Liver (tissue), 9 donors: Measurements from ENCODE around the gene STAM. TPM values are rescaled to one million over a fixed set of nuclear protein-coding genes. Genes with fewer than 3 reads are reported as not detected.

ENCODE experiments used
- DNase-seq: peaks from one replicate; pipeline ENCODE4 v3.0.0-alpha.2; 2017; ENCODE audit warnings: low spot score
- H3K27ac ChIP-seq, 2 donors: one replicate each; pipeline ENCODE4 v1.7.0; 2013; ENCODE audit warnings: inconsistent platforms in 2 of 2, low read length in 2 of 2, control low read depth in 1 of 2, low read depth in 1 of 2, mild to moderate bottlenecking in 1 of 2
- H3K27me3 ChIP-seq, 4 donors: one replicate each; pipeline versions ENCODE4 v1.6.1 to v1.7.0; 2013; ENCODE audit warnings: low read length in 3 of 4, inconsistent platforms in 1 of 4, mild to moderate bottlenecking in 1 of 4, moderate library complexity in 1 of 4; ENCODE audit not compliant: control insufficient read depth in 4 of 4, insufficient read depth in 4 of 4
- H3K36me3 ChIP-seq, 4 donors: one replicate each; pipeline versions ENCODE4 v1.6.1 to v1.7.0; 2013; ENCODE audit warnings: low read length in 3 of 4, mild to moderate bottlenecking in 3 of 4, low read depth in 1 of 4, moderate library complexity in 1 of 4; ENCODE audit not compliant: control insufficient read depth in 4 of 4, insufficient read depth in 3 of 4
- H3K4me1 ChIP-seq, 4 donors: one replicate each; pipeline versions ENCODE4 v1.6.1 to v1.7.0; 2013; ENCODE audit warnings: low read length in 3 of 4, mild to moderate bottlenecking in 3 of 4, moderate library complexity in 1 of 4; ENCODE audit not compliant: control insufficient read depth in 4 of 4, insufficient read depth in 4 of 4
- H3K4me3 ChIP-seq, 3 donors: one replicate each; pipeline versions ENCODE4 v1.6.1 to v1.7.0; 2013; ENCODE audit warnings: low read length in 3 of 3, control low read depth in 1 of 3, low read depth in 1 of 3, mild to moderate bottlenecking in 1 of 3
- H3K9ac ChIP-seq, 2 donors: one replicate each; pipeline ENCODE4 v1.7.0; 2013; ENCODE audit warnings: low read length in 2 of 2, mild to moderate bottlenecking in 2 of 2, moderate library complexity in 2 of 2, control low read depth in 1 of 2, low read depth in 1 of 2
- H3K9me3 ChIP-seq, 4 donors: one replicate each; pipeline versions ENCODE4 v1.6.1 to v1.7.0; 2013; ENCODE audit warnings: low read length in 3 of 4; ENCODE audit not compliant: control insufficient read depth in 4 of 4
- ATF3 ChIP-seq: IDR thresholded peaks from 2 replicates; pipeline ENCODE4 v1.6.1; 2016; ENCODE audit warnings: antibody characterized with exemption
- EGR1 ChIP-seq, 2 donors: IDR thresholded peaks; 2 replicates each; pipeline ENCODE4 v1.6.1; 2016 to 2018; ENCODE audit warnings: antibody characterized with exemption in 2 of 2, low read depth in 2 of 2
- FOXA1 ChIP-seq: IDR thresholded peaks from 2 replicates; pipeline ENCODE4 v1.6.1; 2016; ENCODE audit warnings: antibody characterized with exemption
- FOXA2 ChIP-seq: IDR thresholded peaks from 2 replicates; pipeline ENCODE4 v1.6.1; 2016; ENCODE audit warnings: antibody characterized with exemption
- GABPA ChIP-seq, 2 donors: IDR thresholded peaks in 1 of 2; conservative IDR thresholded peaks in 1 of 2; 2 replicates each; pipeline ENCODE4 v1.6.1; 2016; ENCODE audit warnings: antibody characterized with exemption in 2 of 2, mild to moderate bottlenecking in 1 of 2, moderate library complexity in 1 of 2
- JUND ChIP-seq, 2 donors: IDR thresholded peaks; 2 replicates each; pipeline ENCODE4 v1.6.1; 2016; ENCODE audit warnings: antibody characterized with exemption in 2 of 2
- NR2F2 ChIP-seq: IDR thresholded peaks from 2 replicates; pipeline ENCODE4 v1.6.1; 2016; ENCODE audit warnings: antibody characterized with exemption
- REST ChIP-seq: IDR thresholded peaks from 2 replicates; pipeline ENCODE4 v1.6.1; 2016; ENCODE audit warnings: antibody characterized with exemption, mild to moderate bottlenecking
- RXRA ChIP-seq, 2 donors: IDR thresholded peaks; 2 replicates each; pipeline ENCODE4 v1.6.1; 2017 to 2018; ENCODE audit warnings: antibody characterized with exemption in 2 of 2, mild to moderate bottlenecking in 1 of 2
- SP1 ChIP-seq: IDR thresholded peaks from 2 replicates; pipeline ENCODE4 v1.6.1; 2018; ENCODE audit warnings: antibody characterized with exemption, mild to moderate bottlenecking
- TAF1 ChIP-seq: conservative IDR thresholded peaks from 2 replicates; pipeline ENCODE4 v1.6.1; 2016; ENCODE audit warnings: antibody characterized with exemption, mild to moderate bottlenecking
- YY1 ChIP-seq: IDR thresholded peaks from 2 replicates; pipeline ENCODE4 v1.6.1; 2016; ENCODE audit warnings: antibody characterized with exemption, mild to moderate bottlenecking
- WGBS: extraction: QIAGEN DNeasy Blood & Tissue Kit; methylation state at CpG from one replicate; pipeline ENCODE4 v1.1.7; 2013; 5-methylcytosine and 5-hydroxymethylcytosine counted together
- polyA plus RNA-seq, 2 donors: library from polyadenylated mRNA; stranded (reverse) in 1 of 2; unstranded in 1 of 2; fragments of 200-250 nt in 1 of 2; fragments of >200 nt in 1 of 2; fragmentation: Nextera tagmentation in 1 of 2; extraction: Ambion mirVana in 1 of 2; gene quantifications; one replicate each; pipeline versions ENCODE4 v1.2.1 to v1.2.3, GENCODE V29; 2013 to 2015
- total RNA-seq, 2 donors: library from RNA; depleted of rRNA; stranded (reverse); fragments of >200 nt; gene quantifications; one replicate each; pipeline ENCODE4 v1.2.3, GENCODE V29; 2014
- TF ChIP-seq, protein P1 (sequence below): IDR thresholded peaks from 2 replicates; pipeline ENCODE4 v1.6.1; 2016; ENCODE audit warnings: antibody characterized with exemption
- TF ChIP-seq, protein P2 (sequence below): IDR thresholded peaks from 2 replicates; pipeline ENCODE4 v1.6.1; 2016; ENCODE audit warnings: antibody characterized with exemption
- donor health status: healthy.
- donor health status: healthy.
- donor health status: healthy.
- donor health status: healthy.
- donor health status: healthy.

Gene STAM
- total and polyA plus RNA-seq, 4 donors: 4.9 to 32.4 (median 6.7) TPM

DNA sequence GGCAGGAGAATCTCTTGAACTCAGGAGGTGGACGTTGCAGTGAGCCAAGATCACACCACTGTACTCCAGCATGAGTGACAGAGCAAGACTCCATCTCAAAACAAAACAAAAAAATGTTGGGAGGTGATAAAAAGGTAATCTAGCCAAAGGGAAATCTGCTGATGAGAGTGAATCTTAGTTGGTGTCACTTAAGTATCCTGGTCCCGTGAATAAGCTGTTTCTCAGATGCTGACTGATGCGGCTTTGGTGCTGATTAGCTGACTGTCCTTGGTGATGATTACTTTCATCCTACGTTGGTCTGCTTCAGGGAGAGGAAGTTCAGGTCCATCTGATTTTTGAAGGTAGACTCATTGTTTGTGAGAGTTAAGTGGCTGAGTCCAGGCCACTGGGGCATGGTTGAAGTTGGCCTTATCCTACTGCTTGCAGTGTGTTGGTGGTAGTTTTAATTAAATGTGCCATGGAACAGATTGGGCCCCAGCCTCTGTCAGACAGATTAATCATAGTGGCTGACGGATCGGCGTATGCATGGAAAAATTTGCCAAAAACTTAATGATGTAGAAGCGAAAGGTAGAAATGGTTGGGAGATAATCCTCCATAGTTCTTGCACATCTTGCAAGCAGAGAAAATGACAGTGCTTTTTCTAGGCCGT lies 90.6 kb downstream of the STAM start:
- no peaks in the 10 kb centered on the region for H3K4me1 ChIP-seq
- TF ChIP-seq FOXA2 (no peak), JUND (IDR thresholded peaks at IDR 0.05) (no peak), TAF1 (no peak), YY1 (no peak), FOXA1 (no peak), RXRA (IDR thresholded peaks at IDR 0.05) (no peak), ATF3 (no peak), SP1 (no peak), GABPA (IDR thresholded peaks at IDR 0.05 in 1 of 2, conservative IDR thresholded peaks at IDR 0.05 in 1 of 2) (no peak), EGR1 (IDR thresholded peaks at IDR 0.05; ENCODE audit: low read depth in 2 of 2) (no peak), NR2F2 (no peak), REST (no peak)
- TF ChIP-seq, protein P1, sequence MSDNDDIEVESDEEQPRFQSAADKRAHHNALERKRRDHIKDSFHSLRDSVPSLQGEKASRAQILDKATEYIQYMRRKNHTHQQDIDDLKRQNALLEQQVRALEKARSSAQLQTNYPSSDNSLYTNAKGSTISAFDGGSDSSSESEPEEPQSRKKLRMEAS: no peak
- TF ChIP-seq, protein P2, sequence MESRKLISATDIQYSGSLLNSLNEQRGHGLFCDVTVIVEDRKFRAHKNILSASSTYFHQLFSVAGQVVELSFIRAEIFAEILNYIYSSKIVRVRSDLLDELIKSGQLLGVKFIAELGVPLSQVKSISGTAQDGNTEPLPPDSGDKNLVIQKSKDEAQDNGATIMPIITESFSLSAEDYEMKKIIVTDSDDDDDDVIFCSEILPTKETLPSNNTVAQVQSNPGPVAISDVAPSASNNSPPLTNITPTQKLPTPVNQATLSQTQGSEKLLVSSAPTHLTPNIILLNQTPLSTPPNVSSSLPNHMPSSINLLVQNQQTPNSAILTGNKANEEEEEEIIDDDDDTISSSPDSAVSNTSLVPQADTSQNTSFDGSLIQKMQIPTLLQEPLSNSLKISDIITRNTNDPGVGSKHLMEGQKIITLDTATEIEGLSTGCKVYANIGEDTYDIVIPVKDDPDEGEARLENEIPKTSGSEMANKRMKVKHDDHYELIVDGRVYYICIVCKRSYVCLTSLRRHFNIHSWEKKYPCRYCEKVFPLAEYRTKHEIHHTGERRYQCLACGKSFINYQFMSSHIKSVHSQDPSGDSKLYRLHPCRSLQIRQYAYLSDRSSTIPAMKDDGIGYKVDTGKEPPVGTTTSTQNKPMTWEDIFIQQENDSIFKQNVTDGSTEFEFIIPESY: no peak
- WGBS: 90% methylated on average over 9 of the region's 9 CpGs
- DNase-seq: no peak
- no peak overlapping the region for H3K9ac ChIP-seq
- no peak overlapping the region for H3K27ac ChIP-seq
- H3K4me3 ChIP-seq: no peak overlapping the region
- H3K36me3 ChIP-seq: no peaks in the 10 kb centered on the region
- H3K9me3 ChIP-seq: no peaks in the 10 kb centered on the region
- no peaks in the 10 kb centered on the region for H3K27me3 ChIP-seq

DNA sequence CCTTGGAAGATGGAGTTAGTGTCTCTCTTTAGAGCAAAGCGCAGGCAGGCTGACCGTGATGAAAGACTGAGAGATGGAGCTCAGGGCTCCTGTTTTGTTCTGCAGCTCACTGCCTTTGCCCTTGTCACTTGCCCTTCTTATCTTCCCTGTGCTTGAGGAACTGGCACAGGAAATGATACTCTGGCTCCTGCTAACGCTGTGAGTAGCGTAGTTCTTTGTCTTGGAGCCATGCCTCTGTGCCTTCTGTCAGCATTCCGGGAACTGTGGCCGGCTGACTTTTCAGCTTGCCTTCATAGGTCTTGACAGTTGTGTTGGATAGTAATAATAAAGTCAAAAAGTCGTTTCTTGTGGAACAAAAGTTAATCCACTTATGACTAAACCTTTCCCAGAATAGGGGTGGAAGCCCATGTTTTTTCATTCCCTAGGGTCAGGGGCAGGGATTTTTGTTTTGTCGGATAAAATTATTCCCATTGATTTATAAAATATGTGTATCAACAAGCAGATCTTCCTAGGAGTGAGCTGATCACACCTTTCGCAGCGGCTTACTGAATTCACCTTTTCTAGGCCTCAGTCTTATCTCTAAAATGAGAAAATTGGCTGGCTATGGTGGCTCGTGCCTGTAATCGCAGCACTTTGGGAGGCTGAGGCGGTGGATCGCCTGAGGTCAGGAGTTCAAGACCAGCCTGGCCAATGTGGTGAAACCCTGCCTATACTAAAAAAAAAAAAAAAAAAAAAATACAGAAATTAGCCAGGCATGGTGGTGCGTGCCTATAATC lies 91.4 kb downstream of the STAM start:
- no peak overlapping the region for H3K4me3 ChIP-seq
- H3K36me3 ChIP-seq: no peaks in the 10 kb centered on the region
- no peaks in the 10 kb centered on the region for H3K27me3 ChIP-seq
- H3K9ac ChIP-seq: no peak overlapping the region
- 82% methylated on average over 15 of the region's 15 CpGs for WGBS
- DNase-seq: no peak
- no peaks in the 10 kb centered on the region for H3K4me1 ChIP-seq
- no peaks in the 10 kb centered on the region for H3K9me3 ChIP-seq
- TF ChIP-seq NR2F2 (peak; percentile 67), RXRA (IDR thresholded peaks at IDR 0.05) (no peak)
- H3K27ac ChIP-seq: no peak overlapping the region
